ENCODE measurements around the gene ACP6.
A peak's percentile ranks its signal among the peaks of the same experiment; 100 is the strongest.

Gene ACP6

DNA sequence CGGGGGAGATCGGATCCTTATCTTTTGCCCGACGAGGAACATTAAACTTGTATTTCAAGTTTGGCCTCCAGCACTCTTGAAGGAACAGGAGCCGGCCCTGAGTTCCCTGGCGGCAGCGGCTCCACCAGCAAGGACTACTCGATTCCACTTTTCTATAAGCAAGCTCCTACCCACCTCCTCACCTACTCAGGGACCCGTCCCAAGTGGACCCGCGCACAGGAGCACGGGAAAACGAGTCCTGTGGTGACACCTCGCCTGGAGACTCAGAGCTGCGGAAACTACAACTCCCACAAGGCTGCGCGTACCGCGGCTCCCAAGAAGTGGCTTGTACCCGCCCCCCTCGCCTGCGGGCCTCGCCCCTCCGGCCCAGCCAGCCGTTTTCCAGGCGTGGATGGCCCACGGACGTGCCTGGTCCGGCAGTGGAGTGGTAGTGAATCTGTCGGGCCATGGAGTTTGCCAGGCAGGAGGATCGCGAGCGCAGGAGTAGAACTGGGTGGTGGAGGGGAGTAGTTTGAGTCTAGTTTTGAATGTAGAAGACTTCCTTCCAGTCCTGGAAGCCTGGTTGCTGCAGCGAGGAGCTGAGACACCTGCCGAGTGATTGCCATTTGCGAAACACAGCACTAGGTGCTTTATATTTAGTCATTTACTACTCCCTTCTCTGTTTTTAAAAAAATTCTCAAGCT is at the start of gene ACP6:
Gene ACP6, minus strand, starts transcription at position 206 of the 683 bp plus-strand sequence. CDS start 476 bp downstream, outside the sequence.
- H3K4me3 ChIP-seq (ENCODE audit: low read depth, low read length): peak within 1 kb of the TSS; percentile 87
- DNase-seq (ENCODE audit: low read depth): peak; percentile 93

GRCh38 chr1:147719711-147720225 is 49.4 kb upstream of the ACP6 start:
- DNase-seq (ENCODE audit: low read depth): no peak
- no peak overlapping the region for H3K4me3 ChIP-seq (ENCODE audit: low read depth, low read length)
- no peak for TF ChIP-seq CTCF (IDR thresholded peaks at IDR 0.05; ENCODE audit: control insufficient read depth, extremely low read depth, insufficient read depth)

More for the DNA sequence above, at the start of gene ACP6:
- no peak for TF ChIP-seq CTCF (IDR thresholded peaks at IDR 0.05; ENCODE audit: control insufficient read depth, extremely low read depth, insufficient read depth)

- no peak for DNase-seq (ENCODE audit: low read depth)
Observed at GRCh38 chr1:147719029-147719698, 48.8 kb upstream of the ACP6 start.

GRCh38 chr1:147717706-147718097 is 47.4 kb upstream of the ACP6 start:
- TF ChIP-seq CTCF (IDR thresholded peaks at IDR 0.05; ENCODE audit: control insufficient read depth, extremely low read depth, insufficient read depth): no peak
- no peak overlapping the region for H3K4me3 ChIP-seq (ENCODE audit: low read depth, low read length)
- DNase-seq (ENCODE audit: low read depth): no peak

More at GRCh38 chr1:147719029-147719698, 48.8 kb upstream of the ACP6 start:
- TF ChIP-seq CTCF (IDR thresholded peaks at IDR 0.05; ENCODE audit: control insufficient read depth, extremely low read depth, insufficient read depth): no peak
- no peak overlapping the region for H3K4me3 ChIP-seq (ENCODE audit: low read depth, low read length)

GRCh38 chr1:147717051-147717705 is 46.9 kb upstream of the ACP6 start:
- peak; percentile 91 for DNase-seq (ENCODE audit: low read depth)
- no peak for TF ChIP-seq CTCF (IDR thresholded peaks at IDR 0.05; ENCODE audit: control insufficient read depth, extremely low read depth, insufficient read depth)
- no peak overlapping the region for H3K4me3 ChIP-seq (ENCODE audit: low read depth, low read length)

GRCh38 chr1:147712605-147713004 is 42.3 kb upstream of the ACP6 start:
- DNase-seq (ENCODE audit: low read depth): no peak
- no peak overlapping the region for H3K4me3 ChIP-seq (ENCODE audit: low read depth, low read length)
- no peak for TF ChIP-seq CTCF (IDR thresholded peaks at IDR 0.05; ENCODE audit: control insufficient read depth, extremely low read depth, insufficient read depth)

Data from LNCaP clone FGC (cell line).